GF-D8 (cell line): ENCODE results near the gene ZNF804B.
A peak's percentile ranks its signal among the peaks of the same experiment; 100 is the strongest.

Experiments
- DNase-seq: peaks from one replicate; lab custom pipeline; 2025; lab: John Stamatoyannopoulos, UW

Gene ZNF804B

DNA sequence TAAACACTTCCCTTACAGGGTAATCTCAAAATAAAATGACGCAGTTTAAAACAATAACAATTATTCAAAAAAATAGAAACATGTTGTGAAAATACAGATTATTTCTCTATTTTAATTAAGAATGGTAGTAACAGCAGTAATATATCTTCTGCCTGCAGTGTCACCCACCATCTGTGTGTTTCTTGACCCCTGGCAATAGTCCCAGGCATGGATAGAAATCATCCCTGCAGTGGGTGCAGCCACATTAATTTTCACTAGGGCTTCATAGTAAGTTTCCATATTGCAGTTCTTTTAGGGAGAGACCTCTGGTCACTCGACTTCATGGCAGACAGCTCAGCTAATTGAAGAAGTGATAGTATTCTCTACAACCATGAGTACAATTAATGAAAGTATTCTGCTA is 506.1 kb downstream of the ZNF804B start:
- DNase-seq, result no peak

- no peak for DNase-seq
These were observed 523.8 kb downstream of the ZNF804B start for GRCh38 chr7:89283302-89283701.

GRCh38 chr7:89308535-89308934 is 549.0 kb downstream of the ZNF804B start:
- no peak for DNase-seq

GRCh38 chr7:89311886-89312285 is 552.4 kb downstream of the ZNF804B start:
- DNase-seq, result no peak

- DNase-seq, result no peak
These were observed 553.1 kb downstream of the ZNF804B start for GRCh38 chr7:89312551-89312950.

DNA sequence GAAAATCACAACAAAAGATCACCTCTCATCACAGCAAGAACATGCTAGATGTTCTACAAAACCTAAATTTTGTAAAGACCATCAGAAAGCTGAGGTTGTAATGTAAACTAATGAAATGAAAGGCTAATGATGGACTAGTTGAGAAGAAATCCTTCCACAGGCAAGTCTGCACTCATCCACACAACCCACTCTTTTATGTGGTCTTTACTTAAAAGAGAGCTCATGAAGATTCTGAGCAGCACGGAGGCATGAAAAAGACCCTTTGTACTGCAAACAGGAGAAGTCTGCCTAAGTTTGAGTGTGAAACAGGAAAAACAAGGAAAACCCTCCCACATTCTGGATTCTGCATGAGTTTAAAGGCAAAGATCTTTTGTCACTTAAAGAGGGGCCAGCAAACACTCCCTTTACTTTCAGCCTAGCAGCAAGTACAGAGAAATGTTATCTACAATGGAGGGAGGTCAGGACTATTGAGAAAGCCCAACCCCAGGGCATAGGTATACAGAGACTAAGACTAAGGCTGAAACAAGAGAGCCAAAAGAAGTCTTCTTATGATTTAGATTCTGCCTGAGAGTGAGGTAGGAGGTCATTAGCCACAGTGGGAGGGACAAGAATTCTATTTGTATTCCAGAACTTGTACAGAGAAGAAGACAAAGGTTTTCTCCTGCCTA is 557.2 kb downstream of the ZNF804B start:
- DNase-seq, result no peak

DNA sequence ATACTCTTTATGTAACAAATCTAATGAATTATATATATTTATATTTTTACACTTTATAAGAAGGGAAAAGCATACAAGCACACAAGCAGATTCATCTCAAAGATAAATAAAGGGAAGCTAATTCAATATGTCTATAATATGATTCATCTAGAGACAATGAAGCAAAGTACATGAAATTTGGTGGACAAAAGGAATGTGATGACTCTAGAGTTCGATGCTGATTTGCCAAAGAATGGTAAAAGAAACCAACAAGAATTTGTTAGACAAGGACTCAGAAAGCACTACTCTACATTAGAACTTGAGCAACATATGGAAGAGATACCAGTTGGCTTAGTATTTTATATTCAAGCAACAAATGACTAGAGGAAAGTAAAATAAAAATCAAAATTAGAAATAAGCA is 572.5 kb downstream of the ZNF804B start:
- no peak for DNase-seq

DNA sequence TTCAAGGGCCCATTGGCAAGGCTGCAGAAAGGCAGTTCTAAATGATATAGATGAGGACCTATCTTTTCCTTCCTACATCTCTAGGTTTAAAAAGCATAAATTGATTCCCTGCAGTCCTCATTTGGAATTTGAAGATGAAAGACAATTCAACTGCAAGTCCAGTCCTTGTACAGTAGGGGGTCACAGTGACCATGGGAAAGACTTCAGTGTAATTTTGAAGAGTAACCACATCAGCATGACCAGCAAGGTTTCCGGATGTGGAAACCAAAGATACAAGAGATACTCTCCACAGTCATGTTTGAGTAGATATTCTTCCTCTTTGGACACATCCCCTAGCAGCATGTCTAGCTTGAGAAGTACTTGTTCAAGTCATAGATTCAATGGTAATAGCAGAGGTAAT is 575.3 kb downstream of the ZNF804B start:
- peak; percentile 7 for DNase-seq

GRCh38 chr7:89335490-89335889 is 576.0 kb downstream of the ZNF804B start:
- no peak for DNase-seq

- no peak for DNase-seq
These were observed 576.6 kb downstream of the ZNF804B start for GRCh38 chr7:89336121-89336520.

DNA sequence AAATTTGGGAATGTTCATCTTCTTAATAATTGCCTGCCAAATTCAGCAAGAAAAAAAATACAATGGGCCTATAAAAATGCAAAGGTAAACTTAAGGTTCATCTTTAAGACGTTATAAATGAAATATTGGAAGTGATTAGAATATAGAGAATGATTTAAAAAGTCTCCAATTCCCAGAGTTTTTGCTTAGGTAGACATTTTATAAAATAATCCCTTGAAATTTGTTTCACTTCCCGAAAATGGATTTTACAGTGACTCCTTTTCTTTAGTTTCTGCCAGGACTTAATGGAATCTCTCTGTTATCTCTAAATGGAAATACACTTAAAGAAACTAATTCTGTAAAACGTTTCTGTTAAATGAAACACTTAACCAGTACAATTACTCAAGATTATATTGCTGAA is 580.2 kb downstream of the ZNF804B start:
- no peak for DNase-seq

DNA sequence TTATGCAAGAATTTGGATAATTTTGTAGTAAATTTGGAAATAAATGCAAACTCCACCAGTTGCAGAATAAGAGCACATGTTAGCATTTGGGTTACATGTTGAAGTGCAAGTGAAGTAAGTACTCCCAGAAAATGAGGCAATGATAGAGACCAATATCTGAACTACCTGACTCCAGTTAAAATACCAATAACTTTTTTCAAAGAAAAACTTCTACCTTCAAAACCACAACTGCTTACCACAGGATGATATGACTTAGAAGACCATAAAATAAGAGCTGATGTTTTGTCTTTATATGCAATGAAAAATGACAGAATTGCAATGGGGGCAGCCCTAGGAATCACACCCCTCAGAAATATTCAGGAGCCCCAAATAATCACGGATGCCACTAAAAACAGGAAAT is 597.6 kb downstream of the ZNF804B start:
- DNase-seq, result no peak

DNA sequence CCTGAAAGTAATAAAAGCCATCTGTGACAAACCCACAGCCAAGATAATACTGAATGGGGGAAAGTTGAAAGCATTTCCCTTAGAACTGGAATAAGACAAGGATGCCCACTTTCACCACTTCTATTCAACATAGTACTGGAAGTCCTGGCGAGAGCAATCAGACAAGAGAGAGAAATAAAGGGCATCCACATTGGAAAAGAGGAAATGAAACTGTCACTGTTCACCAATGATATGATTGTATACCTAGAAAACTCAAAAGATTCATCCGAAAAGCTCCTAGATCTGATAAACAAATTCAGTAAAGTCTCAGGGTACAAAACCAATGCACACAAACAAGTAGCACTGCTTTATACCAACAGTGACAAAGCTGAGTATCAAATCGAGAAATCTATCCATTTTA is 617.7 kb downstream of the ZNF804B start:
- no peak for DNase-seq

GRCh38 chr7:89385411-89385810 is 625.9 kb downstream of the ZNF804B start:
- DNase-seq, result no peak
